HG03135 (cell line): ENCODE results near the gene APEH.
"Not testable (repeated sequence)": the region's sequence is repeated elsewhere in the genome, so short reads cannot be mapped to it uniquely, and the experiment has no call there.

Source experiments
- ATAC-seq: cut with Tn5 transposase; IDR thresholded peaks from one replicate; pipeline ENCODE4 v1.9.1; 2021; ENCODE audit warnings: mild to moderate bottlenecking, moderate library complexity; ENCODE audit not compliant: unreplicated experiment

Gene APEH

DNA sequence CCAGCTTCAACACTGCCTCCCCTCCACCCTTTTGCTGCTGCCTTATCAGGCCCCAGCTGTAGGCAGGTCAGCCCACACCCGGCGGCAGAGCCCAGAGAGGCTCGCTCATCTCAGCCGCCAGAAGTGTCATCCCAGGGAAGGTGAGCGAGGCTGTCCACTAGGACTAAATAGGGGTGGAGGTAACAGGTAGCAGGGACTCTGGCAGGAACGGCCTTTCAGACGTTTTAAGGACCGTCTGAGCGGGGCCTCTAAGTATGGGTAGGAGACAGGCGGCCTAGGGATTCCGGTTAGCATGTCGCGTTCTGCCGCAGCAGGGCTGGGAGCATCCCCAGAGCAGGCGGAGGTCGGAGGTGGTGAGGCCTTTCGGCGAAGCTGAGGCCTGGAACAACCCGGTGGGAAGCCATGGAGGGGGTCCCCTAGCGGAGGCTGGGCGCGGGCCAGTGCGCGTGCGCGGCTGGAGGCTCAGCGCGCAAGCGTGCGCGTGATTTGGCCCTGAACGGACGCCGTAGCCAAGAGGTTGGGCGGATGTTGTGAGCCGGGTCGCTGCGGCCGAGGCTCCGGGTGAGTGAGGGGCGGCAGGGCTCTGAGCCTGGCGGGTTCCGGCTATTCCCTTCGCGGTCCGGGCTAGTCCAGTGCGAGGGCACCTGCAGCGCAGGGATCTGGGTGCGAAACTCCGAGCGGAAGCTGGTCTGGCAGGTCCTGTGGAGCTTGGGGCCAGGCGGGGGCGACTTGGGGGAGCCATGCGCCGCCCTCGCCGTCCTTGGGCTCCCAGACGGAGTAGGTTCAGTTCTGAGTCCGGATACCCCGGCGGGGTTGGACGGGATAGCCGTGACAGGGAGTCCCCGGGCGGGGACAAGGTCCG lies 15.1 kb downstream of the APEH start, which contains the start of the genes MST1 and RNF123:
MST1 (minus strand) TSS at position 429 of the 862 bp plus-strand sequence. CDS start 783 bp downstream, outside the sequence.
RNF123 (plus strand) TSS at position 512 of the 862 bp plus-strand sequence. CDS start 1,609 bp downstream, outside the sequence.
- ATAC-seq, result peak; percentile 68

GRCh38 chr3:49689908-49690624 lies 15.9 kb downstream of the APEH start:
- ATAC-seq, result peak; percentile 9

- not testable (repeated sequence) for ATAC-seq
These were observed 16.7 kb downstream of the APEH start for GRCh38 chr3:49690856-49691255.

DNA sequence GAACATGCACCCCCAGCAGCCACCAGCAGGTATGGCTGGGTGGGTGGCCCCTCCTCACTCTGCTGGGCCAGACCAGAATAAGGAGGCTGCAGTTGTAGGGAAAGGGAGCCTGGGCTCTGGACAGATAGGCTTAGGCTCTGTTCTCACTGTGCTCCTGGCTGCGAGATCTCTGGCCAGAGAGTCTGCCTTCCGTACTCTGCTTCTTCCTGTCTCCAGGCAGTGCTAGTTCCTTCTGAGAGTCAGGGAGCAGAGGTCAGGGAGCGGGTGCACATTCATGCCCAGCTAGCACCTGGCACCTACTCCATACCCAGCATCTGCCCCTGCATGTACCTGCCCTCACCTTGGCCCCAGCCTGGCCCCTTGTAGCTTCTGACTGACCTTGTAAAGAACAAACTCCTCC lies 17.3 kb downstream of the APEH start:
- ATAC-seq, result not testable (repeated sequence)

- not testable (repeated sequence) for ATAC-seq
These were observed 20.4 kb downstream of the APEH start for GRCh38 chr3:49694409-49695070.

- not testable (repeated sequence) for ATAC-seq
These were observed 21.3 kb downstream of the APEH start for GRCh38 chr3:49695350-49696015.

- no peak for ATAC-seq
These were observed 25.3 kb downstream of the APEH start for GRCh38 chr3:49699281-49699979.

DNA sequence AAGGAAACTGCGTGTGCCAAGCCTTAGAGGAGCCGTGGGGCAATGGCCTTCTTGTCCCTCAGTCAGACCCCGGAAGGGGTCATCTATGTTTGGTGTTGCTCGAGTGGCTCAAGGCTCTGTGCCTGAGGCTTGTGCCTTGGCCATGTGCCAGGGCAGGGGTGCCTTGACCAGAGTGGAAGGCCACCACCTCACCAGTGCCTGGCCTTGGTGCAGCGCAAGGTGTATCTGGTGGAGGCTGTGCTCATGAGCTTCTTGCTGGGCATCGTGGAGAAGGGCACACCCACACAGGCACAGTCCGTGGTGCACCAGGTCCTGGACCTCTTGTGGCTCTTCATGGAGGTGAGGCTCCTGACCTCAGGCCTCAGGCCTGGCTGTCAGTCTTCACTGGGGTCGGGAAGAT lies 25.9 kb downstream of the APEH start:
- ATAC-seq, result no peak

- ATAC-seq, result no peak
These were observed 26.4 kb downstream of the APEH start for GRCh38 chr3:49700453-49701128.

- no peak for ATAC-seq
These were observed 27.4 kb downstream of the APEH start for GRCh38 chr3:49701388-49702077.

DNA sequence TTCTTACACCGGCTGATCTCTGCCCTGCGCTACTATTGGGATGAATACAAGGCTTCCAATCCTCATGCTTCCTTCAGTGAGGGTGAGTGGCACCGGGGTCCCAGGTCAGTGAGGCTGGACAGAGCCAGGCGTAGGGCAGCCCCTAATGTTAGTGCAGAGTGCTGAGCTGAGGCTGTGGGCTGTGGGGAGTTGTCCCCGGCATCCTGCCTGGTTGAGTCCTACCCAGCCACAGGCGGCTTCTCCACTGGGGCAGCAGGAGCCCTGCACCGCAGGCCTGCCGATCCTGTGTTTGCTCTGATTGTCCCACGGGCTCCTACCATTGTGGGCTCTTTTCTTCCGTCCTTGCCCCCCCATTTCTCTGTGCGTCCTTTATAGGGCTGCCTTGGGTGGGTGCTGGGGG lies 28.5 kb downstream of the APEH start:
- ATAC-seq, result no peak

DNA sequence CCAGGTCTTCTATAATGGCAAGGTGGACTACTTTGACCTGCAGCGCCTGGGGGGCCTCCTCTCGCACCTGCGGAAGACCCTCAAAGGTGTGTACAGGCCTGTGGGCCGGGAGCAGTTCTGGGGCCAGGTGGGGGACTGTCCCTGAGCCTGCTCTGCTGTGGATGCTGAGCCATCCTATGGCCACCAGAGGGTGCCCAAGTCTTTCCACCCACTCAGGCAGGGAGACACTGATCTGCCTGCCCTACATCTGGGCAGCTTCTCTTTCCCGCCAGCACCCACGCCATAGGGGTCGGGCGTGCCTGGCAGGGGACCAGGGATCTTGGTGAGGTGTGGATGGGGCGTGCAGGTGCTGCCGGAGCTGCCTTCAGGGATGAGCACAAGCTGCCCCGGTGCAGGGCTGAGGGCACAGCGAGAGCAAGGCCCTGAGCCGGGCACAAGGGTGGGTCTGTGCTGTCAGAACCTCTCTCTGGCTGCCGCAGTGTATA lies 29.3 kb downstream of the APEH start:
- no peak for ATAC-seq

- ATAC-seq, result no peak
These were observed 29.8 kb downstream of the APEH start for GRCh38 chr3:49703956-49704355.

GRCh38 chr3:49704629-49705028 lies 30.5 kb downstream of the APEH start:
- no peak for ATAC-seq

DNA sequence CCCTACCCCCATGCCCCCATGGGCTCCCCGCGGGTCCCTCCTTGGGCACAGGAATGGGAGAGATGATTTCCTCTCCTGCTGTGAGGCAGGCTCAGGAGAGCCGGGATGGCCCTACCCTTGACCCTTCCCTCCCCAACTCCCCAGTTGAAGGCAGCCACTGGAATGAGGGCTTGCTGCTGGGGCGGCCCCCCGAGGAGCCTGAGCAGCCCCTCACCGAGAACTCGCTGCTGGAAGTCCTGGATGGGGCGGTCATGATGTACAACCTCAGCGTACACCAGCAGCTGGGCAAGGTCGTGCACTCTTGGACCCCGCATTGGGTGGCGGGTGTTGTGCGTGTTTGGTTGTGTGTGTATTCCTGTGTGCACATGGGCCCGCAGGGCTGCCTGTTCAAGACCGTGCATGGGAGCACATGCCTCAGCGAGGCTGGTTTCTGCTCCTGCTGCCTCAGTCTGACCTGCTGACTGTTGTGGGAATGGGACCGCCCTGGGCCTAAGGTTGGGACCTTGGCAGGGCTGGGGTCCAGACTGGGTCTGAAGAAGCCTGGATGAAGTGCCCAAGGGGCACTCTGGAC lies 31.3 kb downstream of the APEH start:
- no peak for ATAC-seq

GRCh38 chr3:49706456-49707112 lies 32.4 kb downstream of the APEH start:
- no peak for ATAC-seq

DNA sequence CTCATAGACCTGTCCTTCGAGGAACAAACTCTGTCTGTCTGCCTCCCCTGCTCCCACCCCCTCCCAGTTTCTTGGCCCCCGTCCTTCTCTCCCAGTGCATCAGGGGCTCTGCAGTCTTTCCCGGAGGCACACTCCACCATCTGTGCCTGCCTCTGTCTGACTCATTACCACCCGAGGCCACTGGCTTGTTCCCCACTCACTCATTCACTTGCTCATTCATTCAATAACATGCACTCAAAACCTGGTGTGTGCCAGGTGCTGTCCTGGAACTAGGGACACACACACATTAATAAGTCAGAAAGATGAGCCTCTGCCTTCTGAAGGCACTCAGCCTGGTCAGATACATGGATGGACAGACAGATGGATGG lies 32.9 kb downstream of the APEH start:
- no peak for ATAC-seq

GRCh38 chr3:49709852-49710251 lies 35.7 kb downstream of the APEH start:
- no peak for ATAC-seq
